T-helper 9 cell (primary cell): Measurements from ENCODE around the gene SRSF2.
"Not testable (repeated sequence)": the region's sequence is repeated elsewhere in the genome, so short reads cannot be mapped to it uniquely, and the experiment has no call there.

ENCODE experiments used
- DNase-seq: peaks from one replicate; pipeline ENCODE4 v3.0.0-alpha.2; 2020

Gene SRSF2

GRCh38 chr17:76700270-76700616, 36.9 kb downstream of the SRSF2 start:
- no peak for DNase-seq

GRCh38 chr17:76698466-76698977, 38.6 kb downstream of the SRSF2 start:
- DNase-seq = not testable (repeated sequence)

GRCh38 chr17:76697702-76698465, 39.2 kb downstream of the SRSF2 start:
- no peak for DNase-seq

GRCh38 chr17:76696763-76697701, 40.1 kb downstream of the SRSF2 start:
- DNase-seq = no peak

GRCh38 chr17:76695059-76695831, 41.9 kb downstream of the SRSF2 start:
- DNase-seq = no peak

- DNase-seq = no peak
Observed at GRCh38 chr17:76691379-76692191, 45.5 kb downstream of the SRSF2 start.

- DNase-seq = no peak
Observed at GRCh38 chr17:76690596-76691280, 46.4 kb downstream of the SRSF2 start.

- no peak for DNase-seq
Observed at GRCh38 chr17:76689859-76690258, 47.3 kb downstream of the SRSF2 start.

- no peak for DNase-seq
Observed at GRCh38 chr17:76688165-76688622, 48.9 kb downstream of the SRSF2 start.

- no peak for DNase-seq
Observed at GRCh38 chr17:76687298-76688164, 49.6 kb downstream of the SRSF2 start.

- DNase-seq = no peak
Observed at GRCh38 chr17:76686538-76687297, 50.4 kb downstream of the SRSF2 start.

GRCh38 chr17:76685846-76686245, 51.3 kb downstream of the SRSF2 start:
- no peak for DNase-seq

- no peak for DNase-seq
Observed at GRCh38 chr17:76685366-76685765, 51.8 kb downstream of the SRSF2 start.

GRCh38 chr17:76684756-76685155, 52.4 kb downstream of the SRSF2 start:
- DNase-seq = no peak
